NB4 (cell line): ENCODE measurements around the gene C1QC.

ENCODE experiments used
- POLR2A ChIP-seq: IDR thresholded peaks from 2 replicates; pipeline ENCODE4 v1.6.1; 2011; ENCODE audit warnings: mild to moderate bottlenecking; ENCODE audit not compliant: insufficient read length; ENCODE audit errors: extremely low read depth
- TF ChIP-seq, protein P1 (sequence below): IDR thresholded peaks from one replicate; pipeline ENCODE4 v1.5.1; 2012; ENCODE audit warnings: low read depth, low read length
- TF ChIP-seq, protein P2 (sequence below): IDR thresholded peaks from 2 replicates; pipeline ENCODE4 v1.6.1; 2011; ENCODE audit warnings: low read depth, low read length

DNA sequence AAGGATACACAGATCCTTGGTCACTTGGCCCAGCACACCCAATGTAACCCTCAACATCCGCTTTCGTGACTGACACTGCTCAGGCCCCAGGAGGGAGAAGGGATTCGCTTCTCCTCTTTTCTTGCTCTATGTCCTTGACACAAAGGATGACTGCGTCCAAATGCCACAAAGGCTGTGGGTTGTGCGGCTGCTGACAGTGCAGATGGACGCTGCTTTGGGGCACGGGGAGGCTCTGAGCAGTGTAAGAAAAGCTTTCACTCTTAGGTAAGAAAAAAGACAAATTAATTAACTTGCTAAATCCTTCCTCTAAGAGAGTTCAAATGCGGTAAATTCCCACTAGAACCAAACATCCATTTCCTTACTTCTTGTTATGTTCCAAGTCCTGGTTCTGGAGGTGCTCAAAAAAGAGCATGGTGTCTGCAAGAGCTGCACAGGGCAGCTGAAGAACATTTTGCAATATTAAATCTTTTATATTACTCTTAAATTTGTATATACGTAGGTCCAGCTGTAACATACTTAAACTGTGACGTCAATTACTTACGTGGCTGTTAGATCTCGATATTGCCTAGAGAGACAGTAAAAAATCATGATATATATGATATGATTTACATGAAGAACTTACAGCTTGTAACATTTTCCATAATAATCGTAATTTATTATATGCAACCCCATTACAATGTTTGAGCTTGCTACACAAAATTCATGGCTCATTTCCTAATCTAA, 47.8 kb downstream of the C1QC start:
- TF ChIP-seq, protein P1, sequence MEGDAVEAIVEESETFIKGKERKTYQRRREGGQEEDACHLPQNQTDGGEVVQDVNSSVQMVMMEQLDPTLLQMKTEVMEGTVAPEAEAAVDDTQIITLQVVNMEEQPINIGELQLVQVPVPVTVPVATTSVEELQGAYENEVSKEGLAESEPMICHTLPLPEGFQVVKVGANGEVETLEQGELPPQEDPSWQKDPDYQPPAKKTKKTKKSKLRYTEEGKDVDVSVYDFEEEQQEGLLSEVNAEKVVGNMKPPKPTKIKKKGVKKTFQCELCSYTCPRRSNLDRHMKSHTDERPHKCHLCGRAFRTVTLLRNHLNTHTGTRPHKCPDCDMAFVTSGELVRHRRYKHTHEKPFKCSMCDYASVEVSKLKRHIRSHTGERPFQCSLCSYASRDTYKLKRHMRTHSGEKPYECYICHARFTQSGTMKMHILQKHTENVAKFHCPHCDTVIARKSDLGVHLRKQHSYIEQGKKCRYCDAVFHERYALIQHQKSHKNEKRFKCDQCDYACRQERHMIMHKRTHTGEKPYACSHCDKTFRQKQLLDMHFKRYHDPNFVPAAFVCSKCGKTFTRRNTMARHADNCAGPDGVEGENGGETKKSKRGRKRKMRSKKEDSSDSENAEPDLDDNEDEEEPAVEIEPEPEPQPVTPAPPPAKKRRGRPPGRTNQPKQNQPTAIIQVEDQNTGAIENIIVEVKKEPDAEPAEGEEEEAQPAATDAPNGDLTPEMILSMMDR = no peak
- TF ChIP-seq POLR2A = no peak
- TF ChIP-seq, protein P2, sequence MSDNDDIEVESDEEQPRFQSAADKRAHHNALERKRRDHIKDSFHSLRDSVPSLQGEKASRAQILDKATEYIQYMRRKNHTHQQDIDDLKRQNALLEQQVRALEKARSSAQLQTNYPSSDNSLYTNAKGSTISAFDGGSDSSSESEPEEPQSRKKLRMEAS = no peak
